Measurements from ENCODE around the gene FDX2. TPM values are rescaled to one million over a fixed set of nuclear protein-coding genes. Genes with fewer than 3 reads are reported as not detected.

Gene FDX2
- total and polyA plus RNA-seq, 2 of the 13 experiments (the other 11 are each of a cell fraction or from before 2014, with no cell fraction given) = 21.0 to 24.7 TPM

DNA sequence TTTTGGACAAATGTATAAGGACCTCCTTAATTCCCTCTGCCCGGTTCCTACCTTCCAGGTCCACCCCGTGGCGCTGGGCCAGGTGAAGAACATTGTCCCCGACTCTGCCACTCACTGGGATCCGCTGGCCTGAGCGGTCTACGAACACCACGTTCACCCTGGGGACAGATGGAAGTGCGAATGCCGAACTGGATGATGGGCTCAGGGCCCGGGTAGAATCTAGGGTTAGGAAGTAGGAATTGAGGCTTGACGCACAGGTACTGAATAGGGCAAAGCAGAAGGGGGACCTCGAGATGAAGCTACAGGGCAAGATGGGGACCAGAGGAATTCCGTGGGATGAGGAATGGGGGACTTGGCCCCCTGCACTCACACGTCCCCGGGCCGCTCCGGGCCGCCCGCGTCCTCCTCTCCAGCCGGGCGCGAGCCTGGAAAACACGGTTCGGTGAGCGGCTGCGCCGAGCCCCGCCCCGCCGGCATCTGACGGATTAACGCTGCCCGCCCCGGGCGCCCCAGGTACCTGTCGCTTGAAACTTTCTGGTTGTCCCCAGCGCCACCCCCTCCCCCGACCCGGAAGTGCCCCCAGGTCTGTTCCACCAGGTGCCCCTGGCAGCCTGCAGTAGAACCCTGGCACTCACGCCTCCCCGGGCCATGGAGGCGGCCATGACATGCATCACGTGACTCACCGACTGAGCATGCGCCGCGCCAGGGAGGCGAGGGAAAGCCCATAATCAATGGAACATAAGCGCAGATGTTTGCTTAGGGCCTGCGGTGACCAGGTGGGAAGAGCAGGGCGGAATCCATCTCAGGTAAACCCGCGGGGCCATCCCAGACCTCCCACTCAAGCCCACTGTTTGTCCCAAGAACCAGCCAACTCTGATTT, at the start of gene FDX2 (continued):
- no peak for TF ChIP-seq SOX6 (IDR thresholded peaks at IDR 0.05)
- TF ChIP-seq SOX6 (CRISPR knock-in tag; IDR thresholded peaks at IDR 0.05) = no peak
- TF ChIP-seq DNMT1 (CRISPR knock-in tag; IDR thresholded peaks at IDR 0.05) = no peak
- TF ChIP-seq U2AF2 (IDR thresholded peaks at IDR 0.05; ENCODE audit: low read depth, low read length) = no peak
- TF ChIP-seq, protein P1, sequence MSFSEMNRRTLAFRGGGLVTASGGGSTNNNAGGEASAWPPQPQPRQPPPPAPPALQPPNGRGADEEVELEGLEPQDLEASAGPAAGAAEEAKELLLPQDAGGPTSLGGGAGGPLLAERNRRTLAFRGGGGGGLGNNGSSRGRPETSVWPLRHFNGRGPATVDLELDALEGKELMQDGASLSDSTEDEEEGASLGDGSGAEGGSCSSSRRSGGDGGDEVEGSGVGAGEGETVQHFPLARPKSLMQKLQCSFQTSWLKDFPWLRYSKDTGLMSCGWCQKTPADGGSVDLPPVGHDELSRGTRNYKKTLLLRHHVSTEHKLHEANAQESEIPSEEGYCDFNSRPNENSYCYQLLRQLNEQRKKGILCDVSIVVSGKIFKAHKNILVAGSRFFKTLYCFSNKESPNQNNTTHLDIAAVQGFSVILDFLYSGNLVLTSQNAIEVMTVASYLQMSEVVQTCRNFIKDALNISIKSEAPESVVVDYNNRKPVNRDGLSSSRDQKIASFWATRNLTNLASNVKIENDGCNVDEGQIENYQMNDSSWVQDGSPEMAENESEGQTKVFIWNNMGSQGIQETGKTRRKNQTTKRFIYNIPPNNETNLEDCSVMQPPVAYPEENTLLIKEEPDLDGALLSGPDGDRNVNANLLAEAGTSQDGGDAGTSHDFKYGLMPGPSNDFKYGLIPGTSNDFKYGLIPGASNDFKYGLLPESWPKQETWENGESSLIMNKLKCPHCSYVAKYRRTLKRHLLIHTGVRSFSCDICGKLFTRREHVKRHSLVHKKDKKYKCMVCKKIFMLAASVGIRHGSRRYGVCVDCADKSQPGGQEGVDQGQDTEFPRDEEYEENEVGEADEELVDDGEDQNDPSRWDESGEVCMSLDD (CRISPR knock-in tag; IDR thresholded peaks at IDR 0.05; ENCODE audit: borderline replicate concordance) = no peak
- TF ChIP-seq, protein P2, sequence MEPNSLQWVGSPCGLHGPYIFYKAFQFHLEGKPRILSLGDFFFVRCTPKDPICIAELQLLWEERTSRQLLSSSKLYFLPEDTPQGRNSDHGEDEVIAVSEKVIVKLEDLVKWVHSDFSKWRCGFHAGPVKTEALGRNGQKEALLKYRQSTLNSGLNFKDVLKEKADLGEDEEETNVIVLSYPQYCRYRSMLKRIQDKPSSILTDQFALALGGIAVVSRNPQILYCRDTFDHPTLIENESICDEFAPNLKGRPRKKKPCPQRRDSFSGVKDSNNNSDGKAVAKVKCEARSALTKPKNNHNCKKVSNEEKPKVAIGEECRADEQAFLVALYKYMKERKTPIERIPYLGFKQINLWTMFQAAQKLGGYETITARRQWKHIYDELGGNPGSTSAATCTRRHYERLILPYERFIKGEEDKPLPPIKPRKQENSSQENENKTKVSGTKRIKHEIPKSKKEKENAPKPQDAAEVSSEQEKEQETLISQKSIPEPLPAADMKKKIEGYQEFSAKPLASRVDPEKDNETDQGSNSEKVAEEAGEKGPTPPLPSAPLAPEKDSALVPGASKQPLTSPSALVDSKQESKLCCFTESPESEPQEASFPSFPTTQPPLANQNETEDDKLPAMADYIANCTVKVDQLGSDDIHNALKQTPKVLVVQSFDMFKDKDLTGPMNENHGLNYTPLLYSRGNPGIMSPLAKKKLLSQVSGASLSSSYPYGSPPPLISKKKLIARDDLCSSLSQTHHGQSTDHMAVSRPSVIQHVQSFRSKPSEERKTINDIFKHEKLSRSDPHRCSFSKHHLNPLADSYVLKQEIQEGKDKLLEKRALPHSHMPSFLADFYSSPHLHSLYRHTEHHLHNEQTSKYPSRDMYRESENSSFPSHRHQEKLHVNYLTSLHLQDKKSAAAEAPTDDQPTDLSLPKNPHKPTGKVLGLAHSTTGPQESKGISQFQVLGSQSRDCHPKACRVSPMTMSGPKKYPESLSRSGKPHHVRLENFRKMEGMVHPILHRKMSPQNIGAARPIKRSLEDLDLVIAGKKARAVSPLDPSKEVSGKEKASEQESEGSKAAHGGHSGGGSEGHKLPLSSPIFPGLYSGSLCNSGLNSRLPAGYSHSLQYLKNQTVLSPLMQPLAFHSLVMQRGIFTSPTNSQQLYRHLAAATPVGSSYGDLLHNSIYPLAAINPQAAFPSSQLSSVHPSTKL (CRISPR knock-in tag; IDR thresholded peaks at IDR 0.05) = peak; percentile 47; the same call in 1 of the 2 replicates
- no peak for TF ChIP-seq ZNF430 (CRISPR knock-in tag; IDR thresholded peaks at IDR 0.05)
- no peak for TF ChIP-seq MYNN (CRISPR knock-in tag; IDR thresholded peaks at IDR 0.05; ENCODE audit: low read depth)
- TF ChIP-seq NR2F2 (IDR thresholded peaks at IDR 0.05; ENCODE audit: borderline replicate concordance, low read depth) = no peak
- TF ChIP-seq, protein P3, sequence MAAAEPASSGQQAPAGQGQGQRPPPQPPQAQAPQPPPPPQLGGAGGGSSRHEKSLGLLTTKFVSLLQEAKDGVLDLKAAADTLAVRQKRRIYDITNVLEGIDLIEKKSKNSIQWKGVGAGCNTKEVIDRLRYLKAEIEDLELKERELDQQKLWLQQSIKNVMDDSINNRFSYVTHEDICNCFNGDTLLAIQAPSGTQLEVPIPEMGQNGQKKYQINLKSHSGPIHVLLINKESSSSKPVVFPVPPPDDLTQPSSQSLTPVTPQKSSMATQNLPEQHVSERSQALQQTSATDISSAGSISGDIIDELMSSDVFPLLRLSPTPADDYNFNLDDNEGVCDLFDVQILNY (CRISPR knock-in tag; conservative IDR thresholded peaks at IDR 0.05) = no peak
- peak; percentile 80; the same call in 1 of the 2 replicates for TF ChIP-seq REL (CRISPR knock-in tag; conservative IDR thresholded peaks at IDR 0.05)
- TF ChIP-seq ZNF180 (CRISPR knock-in tag; IDR thresholded peaks at IDR 0.05; ENCODE audit: borderline replicate concordance, low read depth) = no peak
- TF ChIP-seq ZNF337 (CRISPR knock-in tag; IDR thresholded peaks at IDR 0.05; ENCODE audit: borderline replicate concordance, low read depth) = peak; percentile 34; the same call in 1 of the 2 replicates
- TF ChIP-seq, protein P4, sequence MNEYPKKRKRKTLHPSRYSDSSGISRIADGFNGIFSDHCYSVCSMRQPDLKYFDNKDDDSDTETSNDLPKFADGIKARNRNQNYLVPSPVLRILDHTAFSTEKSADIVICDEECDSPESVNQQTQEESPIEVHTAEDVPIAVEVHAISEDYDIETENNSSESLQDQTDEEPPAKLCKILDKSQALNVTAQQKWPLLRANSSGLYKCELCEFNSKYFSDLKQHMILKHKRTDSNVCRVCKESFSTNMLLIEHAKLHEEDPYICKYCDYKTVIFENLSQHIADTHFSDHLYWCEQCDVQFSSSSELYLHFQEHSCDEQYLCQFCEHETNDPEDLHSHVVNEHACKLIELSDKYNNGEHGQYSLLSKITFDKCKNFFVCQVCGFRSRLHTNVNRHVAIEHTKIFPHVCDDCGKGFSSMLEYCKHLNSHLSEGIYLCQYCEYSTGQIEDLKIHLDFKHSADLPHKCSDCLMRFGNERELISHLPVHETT (CRISPR knock-in tag; conservative IDR thresholded peaks at IDR 0.05) = no peak
- no peak for TF ChIP-seq PAWR (CRISPR knock-in tag; IDR thresholded peaks at IDR 0.05; ENCODE audit: borderline replicate concordance)
- TF ChIP-seq MAF1 (CRISPR knock-in tag; IDR thresholded peaks at IDR 0.05; ENCODE audit: borderline replicate concordance) = peak; percentile 31; the same call in 1 of the 2 replicates
